ENCODE measurements around the gene SBF1. TPM values are rescaled to one million over a fixed set of nuclear protein-coding genes. Genes with fewer than 3 reads are reported as not detected.
"Not testable (repeated sequence)": the region's sequence is repeated elsewhere in the genome, so short reads cannot be mapped to it uniquely, and the experiment has no call there.

SBF1 gene
- total RNA-seq, 5 donors from 2014 or later (not counting 1 experiment from before 2014, with no cell fraction given): 193 to 318 (median 308) TPM

DNA sequence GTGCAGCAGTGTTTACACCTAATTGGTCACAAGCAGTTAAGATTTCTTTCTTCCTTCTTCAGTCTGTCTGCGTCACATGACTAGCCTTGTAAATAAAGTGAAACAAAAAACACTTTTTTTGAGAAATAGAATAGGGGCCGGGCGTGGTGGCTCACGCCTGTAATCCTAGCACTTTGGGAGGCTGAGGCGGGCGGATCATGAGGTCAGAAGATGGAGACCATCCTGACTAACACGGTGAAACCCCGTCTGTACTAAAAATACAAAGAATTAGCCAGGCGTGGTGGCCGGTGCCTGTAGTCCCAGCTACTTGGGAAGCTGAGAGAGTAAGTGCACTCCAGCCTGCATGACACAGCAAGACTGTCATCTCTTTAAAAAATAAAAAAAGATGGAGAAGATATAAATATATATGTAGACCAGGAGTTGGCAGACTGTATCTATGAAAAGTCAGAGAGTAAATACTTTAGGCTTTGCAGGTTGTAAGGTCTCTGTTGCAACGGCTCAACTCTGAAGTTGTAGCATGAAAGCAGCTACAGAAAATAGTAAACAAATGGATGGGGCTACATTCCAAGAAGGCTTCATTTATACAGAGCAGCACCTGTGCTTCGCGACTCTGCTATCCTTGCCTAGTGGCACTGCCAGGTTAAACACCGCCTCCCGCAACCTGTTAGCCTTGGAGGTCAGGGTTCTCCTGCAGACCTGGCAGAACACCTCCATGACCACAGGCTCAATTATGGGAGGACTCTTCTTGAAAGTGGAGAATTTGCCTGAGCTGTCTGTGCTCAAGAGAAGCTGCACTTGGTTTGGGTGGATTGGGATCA, 75.8 kb downstream of the SBF1 start:
- Histone ChIP-seq H3K27me3 (replicated peaks in 1 of 2; ENCODE audit: control insufficient read depth in 2 of 2, extremely low read depth in 1 of 2, insufficient read depth in 2 of 2, low read length in 1 of 2) (no peaks in the 10 kb centered on the region), H3K36me3 (ENCODE audit: control insufficient read depth in 2 of 2, extremely low read depth in 1 of 2, insufficient read depth in 1 of 2, low read length in 1 of 2) (peaks cover 3 to 32% of the 10 kb centered on the region in 2 donors), H3K27ac (ENCODE audit: low read length) (no peak overlapping the region), H3K9me3 (no peaks in the 10 kb centered on the region), H3K4me1 (ENCODE audit: control insufficient read depth in 1 of 2, extremely low read depth in 1 of 2, insufficient read depth in 2 of 2, low read length in 2 of 2) (peaks cover 0 to 43% of the 10 kb centered on the region in 2 experiments), H3K4me3 (ENCODE audit: control insufficient read depth in 1 of 2, extremely low read depth in 1 of 2, low read length in 1 of 2) (no peak overlapping the region)
- 71% methylated on average over 2 of the region's 15 CpGs for WGBS (ENCODE audit: insufficient coverage)
- H3K9me3 Mint-ChIP-seq: no peaks in the 10 kb centered on the region
- ChIA-PET CTCF (no interaction called here), POLR2A (no interaction called here)
- DNase-seq (peak in 1 of 35 experiments; percentile 15), ATAC-seq (replicated peaks in 1 of 4) (no peak)
- peak overlapping the region; percentile 19 to 65 for H3K27ac Mint-ChIP-seq
- peaks cover 21 to 36% (median 24%) of the 10 kb centered on the region in 3 donors for H3K4me1 Mint-ChIP-seq
- peaks cover 14% of the 10 kb centered on the region for H3K36me3 Mint-ChIP-seq
- H3K4me3 Mint-ChIP-seq: no peak overlapping the region
- H3K27me3 Mint-ChIP-seq: no peaks in the 10 kb centered on the region

DNA sequence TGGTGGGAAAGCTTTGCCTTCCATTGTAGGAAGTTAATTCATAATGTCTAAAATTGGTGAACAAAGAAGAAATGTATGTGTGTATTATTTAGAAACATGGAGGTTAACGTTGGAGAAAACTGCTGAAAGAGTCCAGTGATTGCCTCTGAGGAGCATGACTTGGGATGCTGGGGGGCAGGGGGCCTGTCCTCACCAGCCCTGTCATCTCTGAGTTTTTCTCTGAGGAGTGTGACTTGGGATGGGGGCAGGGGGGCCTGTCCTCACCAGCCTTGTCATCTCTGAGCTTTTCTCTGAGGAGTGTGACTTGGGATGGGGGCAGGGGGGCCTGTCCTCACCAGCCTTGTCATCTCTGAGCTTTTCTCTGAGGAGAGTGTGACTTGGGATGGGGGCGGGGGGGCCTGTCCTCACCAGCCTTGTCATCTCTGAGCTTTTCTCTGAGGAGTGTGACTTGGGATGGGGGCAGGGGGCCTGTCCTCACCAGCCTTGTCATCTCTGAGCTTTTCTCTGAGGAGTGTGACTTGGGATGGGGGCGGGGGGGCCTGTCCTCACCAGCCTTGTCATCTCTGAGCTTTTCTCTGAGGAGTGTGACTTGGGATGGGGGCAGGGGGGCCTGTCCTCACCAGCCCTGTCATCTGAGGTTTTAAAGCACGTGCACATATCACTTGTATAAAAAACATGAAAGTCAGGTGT, 77.3 kb downstream of the SBF1 start:
- Mint-ChIP-seq H3K36me3 (peaks cover 21% of the 10 kb centered on the region), H3K27ac (peak overlapping the region in 1 of 2 donors; percentile 53), H3K4me1 (peaks cover 22 to 32% (median 26%) of the 10 kb centered on the region in 3 donors)
- WGBS (ENCODE audit: insufficient coverage): no CpG with 5 or more reads among the region's 4 CpGs
- POLR2A ChIA-PET; H3K9me3 ChIP-seq; H3K9me3 Mint-ChIP-seq; H3K27ac ChIP-seq (ENCODE audit: low read length); H3K27me3 ChIP-seq (replicated peaks in 1 of 2; ENCODE audit: control insufficient read depth in 2 of 2, extremely low read depth in 1 of 2, insufficient read depth in 2 of 2, low read length in 1 of 2); DNase-seq; ATAC-seq (replicated peaks in 1 of 4); H3K4me3 ChIP-seq (ENCODE audit: control insufficient read depth in 1 of 2, extremely low read depth in 1 of 2, low read length in 1 of 2); H3K27me3 Mint-ChIP-seq; H3K4me3 Mint-ChIP-seq: not testable (repeated sequence)
- peaks cover 0 to 35% of the 10 kb centered on the region in 2 donors for H3K36me3 ChIP-seq (ENCODE audit: control insufficient read depth in 2 of 2, extremely low read depth in 1 of 2, insufficient read depth in 1 of 2, low read length in 1 of 2)
- peaks cover 0 to 37% of the 10 kb centered on the region in 2 experiments for H3K4me1 ChIP-seq (ENCODE audit: control insufficient read depth in 1 of 2, extremely low read depth in 1 of 2, insufficient read depth in 2 of 2, low read length in 2 of 2)
- CTCF ChIA-PET: interaction anchor here in 1 of 2 donors (0.7 kb wide), 1 partner anchor 23 kb away, joined by 9 read pairs; no protein-coding TSS in a partner anchor

DNA sequence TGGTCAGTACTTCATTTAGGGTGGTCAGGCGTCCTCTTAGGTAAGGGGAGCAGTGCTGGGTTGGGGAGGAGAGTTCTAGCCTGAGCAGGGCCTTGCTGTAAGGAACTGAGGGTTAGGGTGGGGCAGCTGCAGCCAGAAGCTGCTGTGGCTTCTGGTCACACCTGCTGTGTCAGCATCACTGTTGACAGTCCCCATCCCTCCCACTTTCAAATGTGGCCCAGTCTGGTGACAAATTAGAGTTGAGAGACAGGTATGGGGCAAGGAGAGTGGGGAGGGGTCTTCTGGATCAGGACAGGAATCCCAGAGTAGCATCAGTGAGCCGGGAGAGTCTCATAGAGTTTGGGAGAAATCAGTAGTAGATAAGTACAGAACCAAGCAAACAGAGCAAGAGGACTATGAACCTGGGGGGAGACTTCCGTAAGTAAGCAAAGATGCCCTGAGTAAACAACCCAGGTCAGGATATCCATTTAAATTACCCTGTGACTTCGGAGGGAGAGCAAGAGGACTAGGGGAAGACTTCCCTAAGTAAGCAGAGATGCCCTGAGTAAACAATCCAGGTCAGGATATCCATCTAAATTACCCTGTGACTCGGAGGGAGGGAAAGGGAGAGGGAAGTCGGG, 78.0 kb downstream of the SBF1 start:
- Histone ChIP-seq H3K36me3 (ENCODE audit: control insufficient read depth in 2 of 2, extremely low read depth in 1 of 2, insufficient read depth in 1 of 2, low read length in 1 of 2) (peaks cover 0 to 34% of the 10 kb centered on the region in 2 donors), H3K4me3 (ENCODE audit: control insufficient read depth in 1 of 2, extremely low read depth in 1 of 2, low read length in 1 of 2) (no peak overlapping the region), H3K27me3 (replicated peaks in 1 of 2; ENCODE audit: control insufficient read depth in 2 of 2, extremely low read depth in 1 of 2, insufficient read depth in 2 of 2, low read length in 1 of 2) (no peaks in the 10 kb centered on the region), H3K9me3 (no peaks in the 10 kb centered on the region), H3K4me1 (ENCODE audit: control insufficient read depth in 1 of 2, extremely low read depth in 1 of 2, insufficient read depth in 2 of 2, low read length in 2 of 2) (peaks cover 0 to 37% of the 10 kb centered on the region in 2 experiments), H3K27ac (ENCODE audit: low read length) (no peak overlapping the region)
- Mint-ChIP-seq H3K36me3 (peaks cover 20% of the 10 kb centered on the region), H3K27me3 (no peaks in the 10 kb centered on the region), H3K4me3 (no peak overlapping the region), H3K9me3 (no peaks in the 10 kb centered on the region), H3K27ac (peak overlapping the region in 1 of 2 donors; percentile 53), H3K4me1 (peaks cover 24 to 32% (median 26%) of the 10 kb centered on the region in 3 donors)
- ChIA-PET POLR2A (no interaction called here), CTCF (no interaction called here)
- ATAC-seq (replicated peaks in 1 of 4): no peak
- no peak for DNase-seq
- WGBS (ENCODE audit: insufficient coverage): 100% methylated on average over 3 of the region's 6 CpGs

Other genes with a start within 250 kb of the SBF1 start
- gene TUBGCP6, start 230.0 kb downstream of the SBF1 start, total RNA-seq: 100 to 1,000 TPM; 129 to 144 (median 132) TPM
- gene HDAC10, start 223.8 kb downstream of the SBF1 start, total RNA-seq: 100 to 1,000 TPM; 101 to 152 (median 128) TPM
- gene MAPK12, start 213.4 kb downstream of the SBF1 start, total RNA-seq: 1 to 10 TPM; 1.7 to 3.1 (median 2.9) TPM
- 1 to 10 TPM; 3.5 to 8.9 (median 5.6) TPM for gene MAPK11, start 204.7 kb downstream of the SBF1 start, total RNA-seq
- 10 to 100 TPM in 1 of 5 donors, 1 to 10 TPM in 4; 4.3 to 11.8 (median 6.5) TPM for gene PLXNB2, start 167.4 kb downstream of the SBF1 start, total RNA-seq
- 1 to 10 TPM; 2.1 to 5.0 (median 3.5) TPM for gene DENND6B, start 148.0 kb downstream of the SBF1 start, total RNA-seq
- 100 to 1,000 TPM in 1 of 5 donors, 10 to 100 TPM in 4; 71.2 to 105 (median 96.8) TPM for gene PPP6R2, start 131.7 kb downstream of the SBF1 start, total RNA-seq
- gene ADM2, start 6.5 kb upstream of the SBF1 start, total RNA-seq: 10 to 100 TPM in 3 of 5 donors, 1 to 10 TPM in 2; 1.5 to 11.3 (median 10.7) TPM
- under 1 TPM in 4 of 5 donors, not detected in 1; 0.36 to 0.70 (median 0.54) TPM for gene MIOX, start 11.8 kb upstream of the SBF1 start, total RNA-seq
- gene LMF2, start 32.7 kb upstream of the SBF1 start, total RNA-seq: 100 to 1,000 TPM in 4 of 5 donors, 10 to 100 TPM in 1; 90.5 to 188 (median 185) TPM
- 100 to 1,000 TPM in 2 of 5 donors, 10 to 100 TPM in 3; 80.1 to 110 (median 94.6) TPM for gene NCAPH2, start 33.2 kb upstream of the SBF1 start, total RNA-seq
- 1 to 10 TPM; 3.3 to 5.6 (median 4.0) TPM for gene SCO2, start 50.6 kb upstream of the SBF1 start, total RNA-seq
- 10 to 100 TPM; 11.6 to 29.1 (median 14.9) TPM for gene TYMP, start 55.0 kb upstream of the SBF1 start, total RNA-seq
- gene KLHDC7B, start 70.9 kb upstream of the SBF1 start, total RNA-seq: 1 to 10 TPM; 3.7 to 6.7 (median 5.4) TPM
- gene SYCE3, start 87.9 kb upstream of the SBF1 start, total RNA-seq: not detected
- 100 to 1,000 TPM in 1 of 5 donors, 10 to 100 TPM in 4; 61.9 to 113 (median 94.5) TPM for gene CPT1B, start 103.4 kb upstream of the SBF1 start, total RNA-seq
- gene CHKB, start 107.8 kb upstream of the SBF1 start, total RNA-seq: 100 to 1,000 TPM; 151 to 209 (median 203) TPM
- gene MAPK8IP2, start 125.8 kb upstream of the SBF1 start, total RNA-seq: under 1 TPM; 0.13 to 0.55 (median 0.39) TPM
- 100 to 1,000 TPM in 1 of 5 donors, 10 to 100 TPM in 4; 68.3 to 105 (median 90.6) TPM for gene ARSA, start 153.1 kb upstream of the SBF1 start, total RNA-seq
- under 1 TPM; 0.22 to 0.47 (median 0.28) TPM for gene SHANK3, start 197.8 kb upstream of the SBF1 start, total RNA-seq